Activated CD4-positive, CD25-positive, alpha-beta regulatory T cell treated with anti-CD3 and anti-CD28 coated beads, Interleukin-2, amount 50 U/mL, for 16 hours (primary cell): ENCODE measurements around the gene ZYX.

Experiments
- DNase-seq: peaks from one replicate; pipeline ENCODE4 v3.0.0-alpha.2; 2020; ENCODE audit warnings: low read depth, low spot score

Gene ZYX

DNA sequence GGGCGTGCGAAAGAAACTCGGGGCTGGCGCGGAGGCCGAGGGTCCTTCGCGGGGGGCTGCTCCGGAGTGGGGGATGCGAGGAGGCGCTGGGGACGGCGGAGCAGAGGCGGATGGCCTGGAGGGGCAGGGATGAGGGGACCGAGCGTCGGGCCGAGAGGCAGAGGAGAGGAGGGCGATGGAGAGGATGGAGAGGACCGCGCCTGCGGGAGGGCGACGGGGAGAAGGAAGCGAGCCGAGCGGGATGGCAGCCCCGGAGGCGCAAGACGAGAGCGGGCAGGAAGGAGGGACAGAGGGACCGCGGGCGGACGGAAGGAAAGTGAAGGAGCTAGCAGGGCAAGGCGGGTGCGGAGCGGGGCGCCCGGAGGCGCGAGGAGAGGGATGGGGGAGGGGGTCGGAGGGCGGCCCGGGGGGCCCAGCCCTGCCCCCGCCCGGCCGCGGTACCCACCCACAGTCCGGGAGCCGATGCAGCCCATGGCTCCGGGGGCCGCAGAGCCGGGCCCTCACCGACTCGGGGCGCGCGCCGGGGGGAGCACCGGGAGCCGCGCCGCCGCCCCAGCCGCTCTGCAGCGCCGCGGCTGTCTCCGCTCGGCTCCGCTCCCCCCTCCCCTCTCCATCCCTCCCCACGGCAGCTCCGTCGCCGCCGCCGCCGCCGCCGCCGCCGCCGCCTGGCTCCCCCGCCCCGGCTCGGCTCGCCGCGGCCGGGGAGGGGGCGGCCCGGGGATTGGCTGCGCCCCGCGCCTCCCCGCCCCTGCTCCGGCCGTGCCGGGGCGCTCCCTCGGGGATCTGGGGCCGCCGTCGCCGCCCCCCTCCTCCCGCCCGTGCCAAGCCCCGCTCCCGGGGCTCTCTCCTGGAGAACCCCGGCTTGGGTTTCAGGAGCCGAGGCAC is 18.8 kb upstream of the ZYX start, which contains the start of gene FAM131B:
TSS of gene FAM131B (minus strand) at position 583 of the 885 bp plus-strand sequence. CDS start at position 473, 110 bp downstream.
- DNase-seq: no peak

DNA sequence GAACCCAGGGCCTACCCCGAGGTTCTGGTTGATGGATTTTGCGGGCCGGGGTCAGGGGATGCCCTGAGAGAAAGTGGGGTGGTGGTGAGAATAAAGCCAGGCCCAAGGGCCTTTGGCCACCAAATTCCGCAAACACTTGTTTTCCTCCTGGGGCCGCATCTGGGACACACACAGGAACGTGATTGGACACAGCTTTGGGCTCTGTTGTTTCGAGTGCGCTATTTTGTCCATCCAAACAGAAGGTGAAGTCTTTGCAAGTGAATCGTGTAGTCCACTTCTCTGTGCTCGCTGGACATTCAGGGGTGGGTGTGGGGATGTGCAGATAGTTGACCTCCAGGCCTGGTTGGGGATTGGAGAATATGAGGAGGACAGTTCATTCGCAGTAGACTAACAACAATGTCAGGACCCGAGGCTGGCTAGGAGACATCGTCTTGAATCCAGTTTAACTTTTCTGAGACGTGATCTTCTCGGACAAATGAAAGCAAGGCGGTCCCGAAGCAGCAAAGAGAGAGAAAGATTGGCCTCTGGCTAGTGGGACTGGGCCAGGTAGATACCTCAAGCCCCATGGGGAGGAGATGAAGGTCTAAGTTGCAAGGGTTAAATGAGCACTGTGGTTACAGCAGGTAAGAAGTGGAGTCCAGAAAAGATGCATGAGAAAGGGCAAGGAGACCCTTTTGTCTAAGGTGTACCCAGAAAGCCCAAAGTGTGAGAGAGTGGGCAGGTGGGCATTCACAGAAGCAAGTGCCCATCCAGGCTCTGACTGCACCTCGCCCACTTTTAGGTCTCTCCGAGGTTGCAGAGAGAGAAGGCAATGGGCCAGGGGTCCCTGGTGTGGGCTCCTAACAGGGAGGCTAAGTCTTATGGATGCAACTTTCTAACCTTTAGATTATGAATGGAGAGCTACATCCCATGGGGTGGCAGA is 17.9 kb upstream of the ZYX start:
- no peak for DNase-seq

DNA sequence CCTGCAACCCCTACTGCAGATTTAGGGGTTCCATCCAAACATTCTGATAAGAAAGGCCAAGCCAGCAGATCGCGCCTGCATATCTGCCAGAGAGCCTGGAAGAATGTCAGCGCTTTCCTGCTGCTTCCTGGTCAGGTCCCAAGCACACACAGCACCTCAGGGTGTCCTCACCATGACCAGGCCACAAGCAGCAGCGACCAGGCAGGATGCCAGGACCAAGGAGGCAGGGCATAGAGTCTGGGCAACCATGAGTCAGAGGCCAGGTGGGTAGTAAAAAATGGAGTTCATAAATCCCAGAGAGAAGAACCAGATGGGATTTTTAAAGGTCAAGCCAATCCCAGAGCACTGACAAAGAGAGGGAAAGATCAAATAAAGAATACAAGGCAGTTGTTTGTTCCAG is 13.2 kb upstream of the ZYX start:
- DNase-seq: no peak

DNA sequence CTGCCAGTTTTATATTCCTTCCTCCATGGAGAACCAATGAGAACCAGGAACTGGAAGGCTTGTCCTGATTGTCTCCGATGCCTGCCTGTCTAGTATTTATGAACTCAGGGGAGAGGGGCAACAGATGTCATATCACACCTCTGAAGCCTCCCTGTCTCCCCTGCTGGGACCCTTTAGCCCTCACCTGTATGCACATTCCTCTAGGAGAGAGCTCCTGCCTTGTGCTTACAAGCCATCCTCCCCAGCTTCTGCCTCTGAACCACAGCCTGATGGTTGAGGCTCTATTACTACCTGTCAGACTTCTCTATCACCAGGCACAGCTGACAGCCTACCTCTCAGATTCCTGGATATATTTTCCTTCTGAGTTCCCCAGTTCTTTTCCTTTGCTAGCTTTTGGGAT is 12.8 kb upstream of the ZYX start:
- no peak for DNase-seq

DNA sequence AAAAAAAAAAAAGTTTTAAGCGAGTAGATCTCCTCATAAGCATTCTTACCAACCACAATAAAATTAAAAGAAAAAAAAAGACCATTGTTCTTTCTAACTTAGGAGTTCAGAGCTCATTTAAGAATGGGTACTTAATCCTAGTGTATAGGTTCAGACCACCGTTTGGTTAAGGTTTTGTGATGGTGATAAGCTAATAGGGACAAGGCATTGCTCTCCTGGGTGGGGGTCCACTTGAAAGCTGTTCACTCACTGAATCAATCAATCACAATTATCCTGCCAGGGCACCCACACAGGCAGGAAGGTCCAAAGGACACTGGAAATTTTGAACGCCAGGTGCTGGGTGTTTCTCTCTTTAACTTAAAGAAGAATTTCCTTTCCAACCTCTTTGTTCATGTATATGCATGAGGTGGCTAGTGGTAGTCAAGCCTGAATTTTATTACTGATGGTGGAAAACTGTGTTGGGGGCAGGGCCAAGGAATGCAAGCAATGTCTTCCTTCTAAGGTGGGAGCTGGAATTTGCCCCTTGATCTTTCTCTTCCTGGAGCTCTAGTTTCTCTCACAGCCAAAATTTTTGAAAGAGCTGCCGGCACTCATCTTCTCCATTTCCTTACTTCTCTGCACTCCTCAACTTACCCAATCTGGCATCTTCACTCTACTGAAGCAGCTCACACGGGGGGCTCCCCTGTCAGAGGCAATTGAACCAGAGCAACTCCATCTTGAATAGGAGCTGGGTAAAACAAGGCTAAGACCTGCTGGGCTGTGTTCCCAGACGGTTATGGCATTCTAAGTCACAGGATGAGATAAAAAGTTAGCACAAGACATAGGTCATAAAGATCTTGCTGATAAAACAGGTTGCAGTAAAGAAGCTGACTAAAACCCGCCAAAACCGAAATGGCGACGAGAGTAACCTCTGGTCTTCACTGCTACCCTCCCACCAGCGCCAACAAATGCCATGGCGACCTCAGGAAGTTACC is 11.2 kb upstream of the ZYX start:
- no peak for DNase-seq

DNA sequence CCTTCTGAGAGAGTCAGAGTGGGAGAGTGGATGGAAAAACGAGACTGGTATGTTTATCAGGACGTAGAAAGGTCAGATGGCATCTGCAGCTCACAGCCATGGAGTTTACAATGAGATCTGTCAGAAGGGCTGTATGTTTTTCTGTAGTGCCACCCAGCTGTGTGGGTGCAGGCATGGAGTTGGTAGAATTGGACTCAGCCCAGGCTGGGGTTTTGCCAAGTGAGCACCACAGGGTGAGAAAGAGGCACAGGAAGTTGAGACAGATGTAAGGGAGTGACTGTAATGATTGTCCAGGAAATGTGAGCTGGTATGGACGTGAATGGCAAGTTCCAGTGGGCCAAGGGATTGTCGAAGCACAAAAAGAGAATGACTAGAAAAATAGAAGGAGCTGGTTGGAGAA is 9.1 kb upstream of the ZYX start:
- no peak for DNase-seq

DNA sequence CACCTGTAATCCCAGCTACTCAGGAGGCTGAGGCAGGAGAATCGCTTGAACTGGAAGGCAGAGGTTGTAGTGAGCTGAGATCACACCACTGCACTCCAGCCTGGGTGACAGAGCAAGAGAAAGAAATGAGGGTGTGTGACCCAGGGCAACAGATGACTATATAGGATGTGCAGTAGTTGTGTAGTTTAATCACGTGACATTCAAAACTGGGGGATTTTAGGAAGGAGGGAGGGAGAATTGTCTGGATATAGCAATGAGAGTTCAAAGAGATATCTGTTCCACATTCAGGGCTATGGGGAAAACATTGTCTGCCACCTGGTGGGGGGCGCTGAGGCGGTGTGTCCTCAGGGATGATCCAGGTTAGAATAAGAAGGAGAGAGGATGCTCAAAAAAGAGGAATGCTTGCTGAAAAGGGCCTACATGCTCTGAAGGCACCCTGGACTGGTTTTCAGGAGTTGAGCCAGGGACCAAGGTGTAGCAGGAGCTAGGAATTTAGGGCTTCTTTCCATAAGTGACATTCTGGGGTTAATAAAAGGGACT is 7.8 kb upstream of the ZYX start:
- no peak for DNase-seq

DNA sequence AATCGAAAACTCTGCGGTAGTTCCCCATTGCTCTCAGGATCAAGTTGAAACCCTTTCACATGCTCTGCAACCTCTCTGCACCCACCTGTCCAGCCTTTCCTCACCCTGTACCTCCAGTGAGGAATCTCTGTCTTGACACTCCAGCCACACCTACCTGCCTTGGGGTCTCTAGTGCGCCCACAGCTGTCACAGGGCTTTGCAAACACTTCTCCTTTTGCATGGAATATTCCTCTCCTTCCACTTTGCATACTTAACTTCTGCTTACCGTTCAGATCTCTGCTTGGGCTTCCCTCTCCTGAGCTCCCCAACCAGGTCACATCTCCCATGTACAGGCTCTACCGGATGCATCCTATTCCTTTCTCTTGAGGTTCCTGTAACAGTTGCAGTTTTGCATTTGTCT is 6.6 kb upstream of the ZYX start:
- DNase-seq: no peak

DNA sequence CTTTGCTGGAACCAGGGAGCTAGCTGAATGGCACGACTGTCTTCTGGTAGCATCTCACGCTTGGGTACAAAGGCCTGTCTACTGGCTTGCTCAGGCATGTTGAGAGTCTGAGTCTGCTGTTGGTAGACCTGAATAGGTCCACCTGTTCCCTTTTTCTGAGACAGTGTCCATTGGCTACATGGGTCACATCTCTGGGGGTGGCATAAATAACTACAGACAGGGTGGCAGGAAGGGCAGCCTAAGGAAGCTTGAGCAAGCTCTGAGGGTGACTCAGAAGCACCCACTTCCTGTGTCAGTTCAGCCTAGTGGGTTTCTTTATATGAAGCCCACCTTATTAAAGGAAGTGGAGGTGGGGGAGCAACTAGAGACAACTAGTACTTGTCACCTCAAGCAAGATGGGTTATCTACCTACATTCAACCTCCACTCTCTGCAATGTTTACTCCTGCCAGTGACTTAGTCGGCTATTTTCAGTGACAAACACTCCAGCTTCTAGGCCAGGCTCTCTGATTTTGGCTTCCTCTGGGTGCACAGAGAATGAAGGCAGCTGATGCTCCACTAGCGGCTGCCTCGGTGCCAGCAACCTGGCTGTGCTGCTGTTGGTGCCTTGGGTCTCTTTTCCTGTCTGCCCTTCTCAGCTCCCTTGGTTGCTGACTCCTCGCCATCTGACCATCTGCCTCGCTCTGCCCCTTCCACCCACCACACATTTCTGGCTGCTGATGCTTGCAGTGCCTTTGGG is 5.7 kb upstream of the ZYX start:
- DNase-seq: no peak

DNA sequence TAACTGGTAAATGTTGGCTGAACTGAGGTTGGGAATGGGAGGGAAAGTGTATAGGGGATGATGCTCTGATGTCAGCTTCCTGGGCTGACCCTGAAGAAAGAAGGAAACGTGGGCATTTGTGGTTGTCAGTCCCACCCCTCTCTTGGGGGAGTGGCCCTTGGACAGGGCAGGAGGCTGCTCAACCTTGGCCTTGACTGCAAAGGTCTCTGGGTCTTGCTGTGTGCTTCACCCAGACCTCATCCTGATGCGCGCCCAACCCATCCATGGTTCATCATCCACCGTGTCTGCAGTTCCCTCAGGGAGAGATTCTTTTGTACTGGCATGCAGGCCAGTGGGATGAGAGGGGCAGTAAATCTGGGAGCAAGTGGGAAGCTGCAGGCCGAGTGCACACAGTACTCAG is 4.7 kb upstream of the ZYX start:
- no peak for DNase-seq

DNA sequence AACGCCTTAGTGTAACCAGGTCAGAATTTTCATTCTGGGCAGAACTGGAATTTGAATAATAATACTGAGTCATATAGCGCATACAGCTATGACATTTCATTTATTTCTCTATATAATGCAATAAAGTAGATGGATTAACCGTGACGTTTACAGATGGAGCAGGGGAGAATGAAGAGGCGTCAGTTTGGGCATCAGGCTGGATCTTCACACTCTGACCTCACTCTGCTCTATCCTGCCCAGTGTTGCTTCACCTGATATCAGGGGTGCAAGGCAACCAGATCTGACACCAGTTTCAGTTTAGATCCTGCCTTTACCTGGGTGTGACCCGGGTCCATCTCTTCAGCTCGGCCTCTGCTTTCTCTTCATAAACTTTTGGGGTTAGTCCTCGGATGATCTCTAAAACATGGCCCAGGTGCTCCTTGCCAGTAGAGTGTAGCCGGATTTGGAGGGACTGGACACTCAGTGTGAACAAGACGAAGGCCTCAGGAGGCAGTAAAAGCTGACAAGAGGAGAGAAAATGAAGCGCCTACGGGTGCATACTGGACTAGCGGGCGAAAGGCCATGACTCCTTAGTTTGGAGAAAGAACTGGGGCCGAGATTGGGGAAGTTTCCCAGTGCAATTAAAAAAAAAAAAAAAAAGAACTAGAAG is 1.4 kb upstream of the ZYX start:
- DNase-seq: no peak

DNA sequence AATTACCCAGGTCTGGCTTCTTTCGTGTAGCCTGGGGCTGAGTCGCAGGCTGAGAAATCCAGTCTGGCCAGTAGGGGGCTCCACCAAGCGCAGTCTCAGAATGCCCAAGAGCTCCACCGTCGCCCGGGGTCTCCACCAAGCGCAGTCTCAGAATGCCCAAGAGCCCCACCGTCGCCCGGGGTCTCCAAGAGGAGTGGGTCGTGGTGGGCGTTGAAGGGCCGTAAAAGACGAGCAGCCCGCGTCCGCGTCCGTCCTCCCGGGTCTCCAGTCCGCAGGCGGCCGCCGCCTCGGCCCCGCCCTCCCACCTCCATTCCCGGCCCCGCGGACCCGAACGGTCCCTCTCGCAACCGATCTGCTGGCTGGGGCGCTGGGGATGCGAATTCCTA is 892 bp upstream of the ZYX start:
- peak; percentile 69 for DNase-seq

DNA sequence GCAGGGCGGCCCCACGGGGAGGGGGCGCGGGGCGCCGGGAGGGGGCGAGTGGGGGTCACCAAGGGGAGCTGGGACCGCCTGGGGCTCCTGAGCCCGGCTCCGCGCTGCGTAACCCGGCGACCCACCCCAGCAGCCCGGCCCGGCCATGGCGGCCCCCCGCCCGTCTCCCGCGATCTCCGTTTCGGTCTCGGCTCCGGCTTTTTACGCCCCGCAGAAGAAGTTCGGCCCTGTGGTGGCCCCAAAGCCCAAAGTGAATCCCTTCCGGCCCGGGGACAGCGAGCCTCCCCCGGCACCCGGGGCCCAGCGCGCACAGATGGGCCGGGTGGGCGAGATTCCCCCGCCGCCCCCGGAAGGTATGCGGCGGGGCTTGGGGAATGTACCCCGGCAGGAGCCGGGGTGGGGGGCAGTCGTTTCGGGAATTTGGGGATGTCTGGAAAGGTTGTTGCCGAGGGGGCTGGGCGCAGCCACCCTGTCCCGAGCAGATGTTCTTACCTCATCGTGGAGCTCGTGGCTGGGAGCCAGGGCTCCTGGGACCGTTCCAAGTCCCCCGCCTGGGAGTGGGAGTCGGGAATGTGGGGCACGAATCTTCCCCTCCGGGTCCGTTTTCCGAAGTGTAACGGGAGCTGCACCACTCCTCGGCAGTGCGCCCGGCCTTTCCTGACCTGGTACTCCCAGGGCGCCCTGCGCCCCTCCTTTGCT is 431 bp downstream of the ZYX start:
- DNase-seq: no peak

DNA sequence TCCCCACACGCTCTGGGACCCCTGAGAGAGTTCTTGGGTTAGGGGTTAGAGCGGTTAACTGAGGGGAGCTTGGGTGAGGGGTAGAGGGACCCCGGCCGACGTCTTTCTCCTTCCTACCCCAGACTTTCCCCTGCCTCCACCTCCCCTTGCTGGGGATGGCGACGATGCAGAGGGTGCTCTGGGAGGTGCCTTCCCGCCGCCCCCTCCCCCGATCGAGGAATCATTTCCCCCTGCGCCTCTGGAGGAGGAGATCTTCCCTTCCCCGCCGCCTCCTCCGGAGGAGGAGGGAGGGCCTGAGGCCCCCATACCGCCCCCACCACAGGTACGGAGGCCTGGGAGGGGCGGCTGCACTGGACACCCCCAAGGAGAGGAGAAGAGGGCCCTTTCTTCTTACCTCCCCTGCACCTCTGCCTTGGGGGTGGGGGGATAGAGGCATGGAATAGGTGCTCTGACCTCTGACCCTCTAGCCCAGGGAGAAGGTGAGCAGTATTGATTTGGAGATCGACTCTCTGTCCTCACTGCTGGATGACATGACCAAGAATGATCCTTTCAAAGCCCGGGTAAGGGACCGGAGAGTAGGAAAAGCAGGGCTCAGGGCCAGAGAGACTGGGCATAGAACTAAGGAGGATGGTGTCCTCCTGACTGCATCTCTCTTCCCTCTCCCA is 1.1 kb downstream of the ZYX start:
- no peak for DNase-seq

DNA sequence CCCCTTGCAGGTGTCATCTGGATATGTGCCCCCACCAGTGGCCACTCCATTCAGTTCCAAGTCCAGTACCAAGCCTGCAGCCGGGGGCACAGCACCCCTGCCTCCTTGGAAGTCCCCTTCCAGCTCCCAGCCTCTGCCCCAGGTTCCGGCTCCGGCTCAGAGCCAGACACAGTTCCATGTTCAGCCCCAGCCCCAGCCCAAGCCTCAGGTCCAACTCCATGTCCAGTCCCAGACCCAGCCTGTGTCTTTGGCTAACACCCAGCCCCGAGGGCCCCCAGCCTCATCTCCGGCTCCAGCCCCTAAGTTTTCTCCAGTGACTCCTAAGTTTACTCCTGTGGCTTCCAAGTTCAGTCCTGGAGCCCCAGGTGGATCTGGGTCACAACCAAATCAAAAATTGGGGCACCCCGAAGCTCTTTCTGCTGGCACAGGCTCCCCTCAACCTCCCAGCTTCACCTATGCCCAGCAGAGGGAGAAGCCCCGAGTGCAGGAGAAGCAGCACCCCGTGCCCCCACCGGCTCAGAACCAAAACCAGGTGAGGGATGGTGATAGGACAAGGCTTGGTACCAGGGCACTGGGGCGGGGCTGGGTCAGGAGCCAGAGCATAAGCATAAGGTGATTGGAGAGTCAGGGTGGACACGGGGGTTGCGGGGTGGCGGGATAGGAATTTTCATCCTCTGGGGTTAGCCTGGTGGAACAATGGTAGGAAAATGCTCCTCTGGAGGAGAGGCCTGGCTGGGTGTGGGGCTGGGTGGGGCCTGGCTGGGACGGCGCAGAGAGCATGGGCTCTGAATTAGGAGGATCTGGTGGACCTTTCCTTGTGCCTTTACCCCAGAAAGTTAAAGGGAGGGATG is 1.9 kb downstream of the ZYX start:
- no peak for DNase-seq

DNA sequence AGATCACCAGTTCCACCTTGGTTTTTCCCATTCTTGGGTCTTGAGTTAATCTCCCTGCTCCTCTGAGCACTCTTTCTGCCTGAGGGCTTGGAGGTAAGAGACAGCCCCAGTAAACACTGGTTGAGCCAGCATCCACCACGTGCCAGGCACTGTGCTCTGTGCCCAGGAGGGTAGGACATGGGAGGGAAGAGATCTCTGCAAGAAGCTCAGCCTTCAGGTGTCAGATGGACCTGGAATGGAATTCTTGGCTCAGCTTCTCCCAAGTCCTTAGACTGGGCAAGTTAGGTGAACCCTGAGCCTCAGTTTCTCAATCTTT is 2.5 kb downstream of the ZYX start:
- no peak for DNase-seq

DNA sequence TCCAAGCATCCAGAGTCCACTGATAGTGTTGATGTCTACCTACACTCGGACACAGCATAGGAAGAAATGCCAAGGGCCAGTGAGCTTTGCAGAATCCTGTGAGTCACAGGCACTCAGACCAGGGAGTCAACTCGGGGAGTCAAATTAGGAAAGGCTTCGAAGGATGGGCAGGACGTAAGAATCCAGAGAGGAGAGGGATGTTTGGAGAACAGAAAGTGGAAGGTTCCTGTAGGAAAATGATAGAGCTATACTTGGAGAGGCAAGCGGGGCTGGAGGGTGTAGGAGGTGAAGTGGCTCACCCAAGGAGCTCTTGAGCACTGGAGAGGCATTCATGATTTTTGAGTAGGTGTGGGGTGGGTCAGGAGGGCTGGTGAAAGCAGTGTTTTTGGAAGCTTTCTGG is 3.0 kb downstream of the ZYX start:
- no peak for DNase-seq
